Keratinocyte (primary cell): ENCODE results near the gene DPEP2.

Source experiments
- EZH2 ChIP-seq: IDR thresholded peaks from one replicate; pipeline ENCODE4 v1.6.1; 2012; ENCODE audit warnings: inconsistent platforms, mild to moderate bottlenecking, low read length, moderate library complexity
- TF ChIP-seq, protein P1 (sequence below), 3 experiments: IDR thresholded peaks in 1 of 3; conservative IDR thresholded peaks in 1 of 3; optimal IDR thresholded peaks in 1 of 3; 2 replicates in 2 of 3; 3 replicates in 1 of 3; pipeline versions ENCODE3 to v1.5.1; 2011; ENCODE audit warnings: low read length in 3 of 3, mild to moderate bottlenecking in 3 of 3, moderate library complexity in 2 of 3, control low read depth in 1 of 3, inconsistent platforms in 1 of 3; ENCODE audit not compliant: insufficient read depth in 2 of 3; ENCODE audit errors: extremely low read depth in 1 of 3

DNA sequence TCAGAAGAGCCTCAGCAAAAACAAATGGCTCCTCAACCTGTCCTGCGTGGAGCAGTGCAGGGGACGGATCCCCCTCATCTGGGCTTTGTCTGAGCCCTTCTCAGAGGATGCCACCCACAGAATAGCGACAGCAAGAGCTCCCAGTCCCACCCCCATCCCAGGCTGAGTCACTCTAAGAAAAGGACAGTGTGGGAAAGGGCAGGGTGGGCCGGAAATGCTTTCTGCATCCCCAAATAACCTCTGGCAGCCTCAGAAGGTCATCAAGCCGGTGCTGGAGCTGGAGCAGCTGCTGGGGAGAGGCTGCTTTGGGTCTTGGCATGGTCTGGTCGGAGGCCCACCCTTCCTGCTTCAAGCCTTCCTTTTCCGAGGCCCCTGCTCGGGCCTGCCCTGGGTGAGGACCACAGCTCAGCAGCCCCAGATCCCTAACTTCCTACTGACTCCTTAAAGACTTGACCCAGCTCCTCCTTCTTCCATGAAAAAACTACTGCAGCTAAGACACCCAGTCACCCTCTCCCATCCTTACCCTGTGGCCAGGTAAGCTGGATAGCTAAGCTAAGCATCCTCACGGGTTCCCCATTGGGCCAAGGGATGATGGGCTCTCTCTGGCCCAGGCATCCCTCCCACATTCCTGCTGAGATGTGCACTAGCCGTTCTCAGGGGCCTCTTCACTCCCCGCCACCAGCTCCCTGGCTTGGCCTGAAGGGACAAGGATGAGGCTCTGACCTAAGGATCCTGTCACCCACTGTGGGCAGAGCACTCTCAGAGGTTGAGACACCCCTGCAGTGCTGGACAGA, 39.6 kb downstream of the DPEP2 start:
- TF ChIP-seq, protein P1, sequence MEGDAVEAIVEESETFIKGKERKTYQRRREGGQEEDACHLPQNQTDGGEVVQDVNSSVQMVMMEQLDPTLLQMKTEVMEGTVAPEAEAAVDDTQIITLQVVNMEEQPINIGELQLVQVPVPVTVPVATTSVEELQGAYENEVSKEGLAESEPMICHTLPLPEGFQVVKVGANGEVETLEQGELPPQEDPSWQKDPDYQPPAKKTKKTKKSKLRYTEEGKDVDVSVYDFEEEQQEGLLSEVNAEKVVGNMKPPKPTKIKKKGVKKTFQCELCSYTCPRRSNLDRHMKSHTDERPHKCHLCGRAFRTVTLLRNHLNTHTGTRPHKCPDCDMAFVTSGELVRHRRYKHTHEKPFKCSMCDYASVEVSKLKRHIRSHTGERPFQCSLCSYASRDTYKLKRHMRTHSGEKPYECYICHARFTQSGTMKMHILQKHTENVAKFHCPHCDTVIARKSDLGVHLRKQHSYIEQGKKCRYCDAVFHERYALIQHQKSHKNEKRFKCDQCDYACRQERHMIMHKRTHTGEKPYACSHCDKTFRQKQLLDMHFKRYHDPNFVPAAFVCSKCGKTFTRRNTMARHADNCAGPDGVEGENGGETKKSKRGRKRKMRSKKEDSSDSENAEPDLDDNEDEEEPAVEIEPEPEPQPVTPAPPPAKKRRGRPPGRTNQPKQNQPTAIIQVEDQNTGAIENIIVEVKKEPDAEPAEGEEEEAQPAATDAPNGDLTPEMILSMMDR (optimal IDR thresholded peaks at IDR 0.05 in 1 of 3, IDR thresholded peaks at IDR 0.05 in 1 of 3, conservative IDR thresholded peaks at IDR 0.05 in 1 of 3; ENCODE audit: extremely low read depth in 1 of 3, insufficient read depth in 2 of 3, low read length in 3 of 3) = no peak
- no peak for TF ChIP-seq EZH2
